ENCODE data around the gene TMEM255B. TPM values are rescaled to one million over a fixed set of nuclear protein-coding genes. Genes with fewer than 3 reads are reported as not detected.

The TMEM255B gene
- total and polyA plus RNA-seq, 2 of the 4 experiments (the other 2 are of a cell fraction) = 0.36 to 0.94 TPM

- Histone ChIP-seq H2BK5ac (ENCODE audit: low read depth, low read length, poor library complexity, severe bottlenecking) (no peak overlapping the region), H3K79me1 (ENCODE audit: low read depth in 1 of 2, low read length in 2 of 2) (peaks cover 0 to 5% of the 10 kb centered on the region in 2 experiments; a peak in 1 of 4 replicates), H3K9me3 (ENCODE audit: control insufficient read depth, insufficient read depth, low read length) (peaks cover 7% of the 10 kb centered on the region), H3K27me3 (ENCODE audit: control insufficient read depth, insufficient read depth, low read length) (peaks cover 17% of the 10 kb centered on the region), H3K14ac (replicated peaks; ENCODE audit: low read depth, low read length) (no peak overlapping the region), H3K56ac (ENCODE audit: extremely low read depth, insufficient read depth, low read length) (no peak overlapping the region), H2BK120ac (ENCODE audit: low read depth, low read length) (no peak overlapping the region), H2AFZ (replicated peaks; ENCODE audit: low read length, poor library complexity) (no peak overlapping the region), H3K9ac (ENCODE audit: low read depth, low read length) (no peak overlapping the region), H2BK20ac (ENCODE audit: low read depth, low read length) (no peak overlapping the region), H3K27ac (ENCODE audit: insufficient read depth, low read length) (no peak overlapping the region), H2AK5ac (ENCODE audit: low read depth, low read length) (no peak overlapping the region), H3K23ac (ENCODE audit: low read depth, low read length) (no peak overlapping the region), H3K18ac (ENCODE audit: low read depth, low read length) (no peak overlapping the region), H2BK15ac (ENCODE audit: low read depth, low read length) (no peak overlapping the region), H4K5ac (ENCODE audit: low read depth, low read length) (no peak overlapping the region), H3K4me1 (ENCODE audit: control insufficient read depth, insufficient read depth, low read length) (peaks cover 3% of the 10 kb centered on the region; the same call in 1 of the 2 replicates), H2AK9ac (replicated peaks; ENCODE audit: low read depth, low read length, poor library complexity) (no peak overlapping the region), H3K4me2 (ENCODE audit: low read depth, low read length) (no peak overlapping the region), H3K36me3 (ENCODE audit: control insufficient read depth, insufficient read depth, low read length) (no peaks in the 10 kb centered on the region), H3K4ac (ENCODE audit: low read depth, low read length) (no peak overlapping the region), H4K20me1 (ENCODE audit: insufficient read depth, low read length) (peaks cover 7% of the 10 kb centered on the region; the same call in 1 of the 2 replicates), H3K4me3 (ENCODE audit: insufficient read depth, low read depth, low read length) (no peak overlapping the region), H4K91ac (ENCODE audit: insufficient read depth, low read depth, low read length) (no peak overlapping the region), H3K9me1 (ENCODE audit: insufficient read depth, low read length) (peaks cover 7% of the 10 kb centered on the region), H4K8ac (ENCODE audit: low read depth in 2 of 2, low read length in 2 of 2) (no peak overlapping the region)
- ATAC-seq (ENCODE audit: low read depth) (no peak), DNase-seq (no peak)
- BruUV-seq (replicated peaks) = no TSS peak
- CTCF ChIA-PET = no interaction called here
- in situ Hi-C loops (cut with MboI; ENCODE audit: low sequenced_read_pairs) (no loop called here), intact Hi-C loops (cut with micrococcal nuclease) (no loop called here), dilution Hi-C loops (cut with HindIII; ENCODE audit: low sequenced_read_pairs, unreplicated experiment) (no loop called here)
- no peak for TF ChIP-seq CHD1 (IDR thresholded peaks at IDR 0.05; ENCODE audit: low read depth, low read length)
- peak; percentile 45 for TF ChIP-seq CEBPB (IDR thresholded peaks at IDR 0.05; ENCODE audit: low read depth, low read length)
- WGBS, 2 experiments (ENCODE audit: extremely low coverage in 2 of 2, insufficient read length in 1 of 2) = 100% methylated on average over 1 of the region's 14 CpGs; no CpG with 5 or more reads in 1 of the 2 experiments
- POLR2A ChIA-PET (ENCODE audit: unreplicated experiment) = no interaction called here
Observed at GRCh38 chr13:113782472-113782871, 23.4 kb downstream of the TMEM255B start.

Data from IMR-90 (cell line).